GM12892 (cell line): ENCODE measurements around the gene ZNF865.

Experiments
- POLR2A ChIP-seq: IDR thresholded peaks from 2 replicates; pipeline ENCODE4 v1.6.1; 2011; ENCODE audit warnings: low read depth, low read length, control low read depth
- POLR2AphosphoS5 ChIP-seq: IDR thresholded peaks from 2 replicates; pipeline ENCODE4 v1.6.1; 2011; ENCODE audit warnings: low read depth, low read length, control low read depth

DNA sequence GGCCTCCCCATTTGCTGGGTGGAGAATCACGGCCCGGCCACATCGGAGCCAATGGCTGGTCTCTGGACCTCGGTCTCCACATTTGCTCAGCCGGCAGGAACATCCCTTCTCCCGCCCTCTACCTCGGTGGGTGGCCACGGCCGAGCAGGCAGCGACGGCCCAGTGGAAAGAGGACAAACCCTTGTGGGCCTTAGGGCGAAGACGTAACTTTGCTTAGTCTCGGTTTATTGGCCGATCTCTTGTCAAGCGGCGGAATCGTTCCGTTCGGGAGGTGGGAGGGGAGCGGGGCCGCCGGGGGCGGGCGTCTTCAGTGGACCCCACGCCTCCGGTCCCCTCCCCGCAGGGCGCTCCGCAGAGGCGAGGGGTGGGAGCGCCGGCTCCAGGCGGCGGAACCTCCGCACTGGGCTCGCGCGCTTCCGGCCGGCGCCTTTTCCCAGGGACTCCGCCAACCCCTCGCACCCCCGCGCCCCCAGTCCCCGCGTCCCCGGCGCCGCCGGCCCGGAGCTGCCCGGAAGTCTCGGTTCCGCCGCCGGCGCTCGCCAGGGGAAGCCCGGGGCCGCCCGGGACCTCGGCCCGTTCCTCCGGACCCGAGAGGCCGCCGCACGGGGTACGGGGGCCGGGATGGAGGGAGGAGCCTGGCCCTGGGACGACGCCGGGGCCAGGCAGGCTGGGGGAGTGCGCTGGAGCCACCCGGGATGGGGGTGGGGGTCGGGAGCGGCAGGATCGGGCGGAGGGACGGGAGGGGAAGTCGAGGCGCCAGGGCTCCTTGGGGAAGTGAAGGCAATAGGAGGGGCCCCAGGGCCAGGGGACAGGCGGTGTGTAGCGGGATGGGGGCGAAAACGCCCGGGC, 35.4 kb downstream of the ZNF865 start, which contains the start of gene ZNF580:
- TF ChIP-seq POLR2A = no peak
- TF ChIP-seq POLR2AphosphoS5 = no peak
